HG02571 (cell line): Measurements from ENCODE around the gene RALGPS1.

Experiments used
- ATAC-seq: cut with Tn5 transposase; IDR thresholded peaks from one replicate; pipeline ENCODE4 v1.9.1; 2021; ENCODE audit warnings: mild to moderate bottlenecking, moderate library complexity; ENCODE audit not compliant: unreplicated experiment

RALGPS1 gene

DNA sequence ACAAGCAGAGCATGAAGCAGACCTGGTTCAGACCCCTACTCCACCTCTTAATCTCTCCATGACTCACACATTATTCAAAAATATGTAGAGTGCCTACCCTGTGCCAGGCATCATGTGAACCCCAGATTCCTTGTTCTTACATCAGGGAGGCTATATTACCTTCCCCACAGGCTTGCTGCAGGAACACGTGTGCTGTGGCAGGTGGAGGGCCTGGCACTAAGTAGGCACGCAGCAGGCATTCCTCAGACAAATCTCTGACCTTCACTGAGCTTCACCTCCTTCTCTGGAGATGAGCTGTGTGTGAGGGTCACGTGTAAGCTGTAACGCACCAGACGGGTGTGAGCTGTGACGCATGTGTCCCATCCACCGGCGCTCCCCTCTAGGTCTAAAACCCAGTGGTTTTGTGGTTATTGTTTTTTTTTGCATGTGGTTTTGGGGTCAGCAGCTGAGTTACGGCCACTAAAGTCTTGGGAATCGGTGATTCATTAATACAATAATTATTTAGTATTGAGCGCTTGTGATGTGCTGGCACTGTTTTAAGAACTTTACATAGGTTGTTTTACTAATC, 177.5 kb downstream of the RALGPS1 start:
- ATAC-seq = no peak

- ATAC-seq = no peak
Measured at GRCh38 chr9:127093319-127094020, 178.9 kb downstream of the RALGPS1 start.

DNA sequence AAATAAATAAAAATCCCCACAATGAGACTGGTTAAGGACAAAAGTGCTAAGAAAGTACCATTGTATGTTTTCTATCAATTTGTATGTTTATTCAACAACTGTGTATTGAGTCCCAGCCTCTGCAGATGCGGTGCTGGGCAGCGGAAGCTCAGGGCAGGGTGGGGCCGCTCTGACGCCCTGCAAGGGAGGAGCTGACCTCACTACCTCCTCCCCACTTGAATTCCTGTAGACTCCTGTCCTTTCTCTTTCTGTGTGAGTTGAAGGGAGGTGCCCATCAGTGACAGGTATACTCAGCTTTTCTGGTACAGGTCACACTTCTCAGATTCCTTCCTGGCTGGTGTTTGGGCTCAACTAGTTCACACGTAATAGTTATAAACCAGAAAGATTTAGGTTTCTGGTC, 180.8 kb downstream of the RALGPS1 start:
- ATAC-seq = no peak

DNA sequence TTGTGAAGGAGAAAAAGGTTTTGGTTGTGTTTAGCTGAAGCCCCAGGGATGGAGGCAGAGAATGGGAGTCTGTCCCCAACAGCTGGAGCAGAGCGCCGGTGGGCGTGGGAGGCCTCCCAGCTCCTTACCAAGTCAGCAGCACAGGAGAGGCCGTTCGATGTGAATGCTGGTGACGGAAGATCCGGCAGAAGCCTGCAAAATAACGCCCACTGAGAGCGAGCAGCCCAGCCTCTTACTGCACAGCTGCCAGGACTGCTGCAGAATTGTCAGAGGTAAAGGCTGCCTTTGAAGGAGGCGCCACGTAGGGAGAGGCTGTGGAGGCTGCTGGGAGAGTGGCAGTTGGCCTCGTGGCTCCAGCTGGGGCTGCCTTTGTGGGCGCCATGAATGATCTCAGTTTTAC, 181.6 kb downstream of the RALGPS1 start:
- ATAC-seq = no peak

DNA sequence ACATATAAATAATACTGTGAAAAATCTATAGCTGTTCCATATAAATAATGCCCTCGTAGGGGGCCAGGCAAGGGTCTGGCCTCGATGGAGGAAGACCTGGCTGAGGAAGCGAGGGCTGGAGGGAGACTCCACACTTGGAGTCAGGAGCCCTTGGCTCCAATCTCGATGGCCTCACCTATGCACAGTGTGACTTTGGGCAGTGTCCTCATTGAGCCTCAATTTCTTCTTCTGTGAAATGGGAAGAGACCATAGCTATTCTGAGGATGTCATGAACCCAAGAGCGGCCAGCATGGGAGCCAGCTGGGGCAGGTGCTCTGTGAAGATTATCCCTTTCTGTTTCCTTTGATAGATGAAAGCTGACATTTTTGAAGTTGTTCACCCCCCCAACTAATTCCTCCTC, 183.1 kb downstream of the RALGPS1 start:
- no peak for ATAC-seq

DNA sequence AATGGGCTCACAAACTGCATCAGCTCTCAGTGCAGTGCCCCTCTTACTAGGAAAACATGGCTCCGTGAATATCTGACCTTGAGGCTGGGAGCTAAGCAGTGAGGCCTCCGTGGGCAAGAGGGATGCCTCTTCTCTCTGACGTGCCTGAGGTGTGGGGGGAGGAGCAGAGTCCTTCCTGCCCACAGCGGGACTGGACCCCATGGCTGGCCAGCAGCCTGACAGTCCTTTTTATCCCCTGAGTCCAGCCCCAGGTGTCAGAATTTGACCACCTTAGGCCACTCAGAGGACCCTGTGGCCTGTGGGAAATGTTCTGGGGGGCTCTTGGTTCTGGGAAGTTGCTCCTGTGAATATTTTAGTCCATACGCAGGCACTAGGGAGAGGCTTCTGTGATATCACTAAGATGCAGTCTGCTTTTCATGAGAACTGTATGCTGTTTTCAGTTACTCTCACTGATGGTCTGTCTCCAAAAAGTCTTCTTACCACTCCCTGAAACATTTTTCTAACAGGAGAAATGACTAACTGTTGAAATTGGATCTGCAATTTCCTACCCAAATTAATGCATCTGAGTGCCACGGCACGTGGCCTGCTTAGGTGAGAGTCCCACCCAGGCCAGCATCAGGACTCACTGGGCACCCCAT, 184.5 kb downstream of the RALGPS1 start:
- no peak for ATAC-seq

GRCh38 chr9:127099664-127100063, 185.1 kb downstream of the RALGPS1 start:
- ATAC-seq = no peak

GRCh38 chr9:127102176-127102575, 187.6 kb downstream of the RALGPS1 start:
- no peak for ATAC-seq

DNA sequence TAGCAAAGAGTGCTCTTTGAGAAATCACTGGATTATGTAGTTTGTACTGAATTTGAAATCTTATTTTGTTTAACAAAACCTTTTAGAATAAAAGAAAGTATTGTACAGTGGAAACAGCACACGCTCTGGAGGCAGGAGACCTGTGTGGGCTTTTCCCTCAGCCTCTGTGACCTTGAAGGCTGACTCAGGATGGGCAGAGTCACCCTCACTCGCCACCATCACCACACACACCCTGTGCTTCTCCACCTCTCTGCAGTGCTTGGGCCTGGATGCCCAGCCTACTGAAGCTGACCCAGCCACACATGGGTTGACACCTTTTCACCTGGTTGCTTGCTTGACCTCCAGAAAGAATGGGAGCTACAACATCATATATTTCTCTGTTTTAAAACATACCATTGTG, 188.2 kb downstream of the RALGPS1 start:
- ATAC-seq = no peak

DNA sequence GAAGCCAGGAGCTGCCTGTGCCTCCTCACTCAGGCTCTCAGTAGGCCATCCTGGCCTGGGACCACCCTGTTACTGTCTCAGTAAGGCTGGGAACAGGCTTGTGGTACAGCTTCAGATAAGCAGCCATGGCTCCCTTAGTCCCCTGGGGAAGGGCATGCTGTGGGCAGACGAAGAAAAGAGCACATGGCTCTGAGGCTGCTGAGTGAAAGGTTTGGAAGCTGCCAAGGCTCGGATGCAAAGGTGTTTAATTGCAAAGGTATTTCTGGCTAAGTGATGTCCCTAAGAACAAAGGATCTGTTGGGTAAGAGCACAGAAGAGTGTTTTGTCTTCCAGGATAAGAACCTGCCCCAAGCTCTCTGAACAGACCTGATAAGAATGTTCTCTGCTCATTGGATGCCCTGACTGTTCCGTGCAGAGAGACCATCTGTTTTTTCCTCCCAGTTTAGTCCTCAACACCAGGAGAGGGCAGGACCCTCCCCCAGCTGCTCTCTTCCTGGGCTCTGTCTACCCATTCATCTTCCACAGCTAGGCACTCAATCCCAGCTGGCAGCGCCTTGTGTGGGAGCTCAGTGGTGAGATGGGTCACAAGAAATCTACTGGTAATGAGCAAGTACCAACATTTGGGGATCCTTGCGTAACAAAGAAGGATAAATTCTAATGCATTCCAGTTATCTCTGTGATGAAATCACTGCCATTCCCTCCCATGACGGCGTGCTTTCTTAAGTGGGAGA, 190.2 kb downstream of the RALGPS1 start:
- no peak for ATAC-seq

- no peak for ATAC-seq
Measured at GRCh38 chr9:127105805-127106465, 191.4 kb downstream of the RALGPS1 start.

- no peak for ATAC-seq
Measured at GRCh38 chr9:127106466-127106855, 191.9 kb downstream of the RALGPS1 start.

DNA sequence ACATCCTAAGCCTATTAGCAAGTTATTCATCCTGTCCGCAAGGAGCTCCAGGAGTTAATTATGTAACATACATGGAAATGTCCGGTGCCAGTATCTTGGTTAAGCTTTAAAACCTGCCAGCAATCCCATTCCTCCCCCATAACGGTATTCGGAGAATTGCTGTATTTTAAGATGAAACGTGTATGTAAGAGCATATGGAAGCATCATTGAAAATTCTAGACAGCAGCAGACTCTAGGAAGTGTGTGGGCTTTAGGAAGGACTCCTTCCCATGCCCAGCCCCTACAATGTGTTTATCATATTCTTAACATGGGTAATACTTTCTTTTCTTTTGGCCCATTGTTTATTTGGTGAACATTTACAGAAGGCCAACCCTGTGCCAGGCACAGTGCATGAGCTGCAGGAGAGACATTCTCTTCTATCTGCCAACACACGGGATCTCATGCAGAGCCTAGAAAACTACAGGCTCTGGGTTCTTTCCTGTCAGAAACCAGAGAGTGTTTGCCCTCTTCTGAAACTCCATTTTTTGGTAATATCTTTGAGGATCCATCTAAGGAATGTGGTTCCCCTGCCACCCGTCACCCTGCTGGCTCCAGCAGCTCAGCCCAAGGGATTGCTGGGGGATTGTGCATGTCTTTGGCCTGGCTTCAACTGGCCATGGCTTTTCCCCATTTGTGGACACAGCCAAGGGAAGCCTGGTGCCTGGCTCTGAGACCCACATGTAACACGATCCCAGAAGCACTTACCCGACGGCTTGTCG, 192.8 kb downstream of the RALGPS1 start:
- no peak for ATAC-seq

DNA sequence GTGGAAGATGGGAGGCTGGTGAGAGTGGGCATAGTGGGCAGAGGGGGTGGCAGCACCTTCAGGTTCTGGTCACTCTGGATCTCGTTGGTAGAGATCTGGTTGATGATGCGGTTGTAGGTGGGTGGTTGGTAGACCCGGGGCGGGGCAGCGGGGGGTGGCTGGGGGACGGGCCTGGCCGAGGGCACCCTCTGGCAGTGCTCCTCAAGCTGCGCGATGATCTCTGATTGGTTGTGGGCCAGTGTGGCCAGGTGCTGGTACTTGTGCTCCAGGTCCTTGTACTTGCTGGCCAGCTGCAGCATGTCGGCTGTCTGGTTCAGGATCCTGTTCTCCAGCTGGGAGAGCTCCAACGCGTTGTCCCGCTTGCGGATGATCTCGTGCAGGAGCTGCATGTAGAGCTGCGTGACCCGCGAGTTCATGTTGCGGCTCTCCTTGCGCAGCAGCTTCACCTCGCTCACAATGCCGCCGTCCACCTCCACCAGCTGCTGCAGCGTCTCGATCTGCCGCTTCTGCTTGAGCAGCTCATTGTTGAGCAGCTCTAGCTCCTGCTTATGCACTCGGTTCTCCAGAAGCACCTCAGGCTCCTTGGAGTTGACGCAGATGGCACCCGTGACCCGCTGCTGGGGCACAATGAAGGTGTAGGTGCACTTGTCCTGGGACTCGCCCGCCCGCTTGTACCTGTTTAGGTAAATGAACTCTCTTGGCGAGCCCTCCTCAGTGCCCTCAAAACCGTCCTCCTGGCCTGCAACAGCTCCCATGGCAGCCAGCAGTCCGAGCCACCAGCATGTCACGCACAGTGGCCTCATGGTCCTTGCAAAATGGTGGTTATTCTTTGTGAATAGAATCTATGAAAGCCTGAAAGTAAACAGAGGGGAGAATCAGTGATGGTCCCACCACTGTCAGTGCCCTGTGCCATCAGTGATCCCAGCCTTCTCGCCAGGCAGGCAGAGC, 193.6 kb downstream of the RALGPS1 start:
- ATAC-seq = no peak

- no peak for ATAC-seq
Measured at GRCh38 chr9:127109212-127109711, 194.7 kb downstream of the RALGPS1 start.

GRCh38 chr9:127112056-127112455, 197.5 kb downstream of the RALGPS1 start:
- no peak for ATAC-seq

DNA sequence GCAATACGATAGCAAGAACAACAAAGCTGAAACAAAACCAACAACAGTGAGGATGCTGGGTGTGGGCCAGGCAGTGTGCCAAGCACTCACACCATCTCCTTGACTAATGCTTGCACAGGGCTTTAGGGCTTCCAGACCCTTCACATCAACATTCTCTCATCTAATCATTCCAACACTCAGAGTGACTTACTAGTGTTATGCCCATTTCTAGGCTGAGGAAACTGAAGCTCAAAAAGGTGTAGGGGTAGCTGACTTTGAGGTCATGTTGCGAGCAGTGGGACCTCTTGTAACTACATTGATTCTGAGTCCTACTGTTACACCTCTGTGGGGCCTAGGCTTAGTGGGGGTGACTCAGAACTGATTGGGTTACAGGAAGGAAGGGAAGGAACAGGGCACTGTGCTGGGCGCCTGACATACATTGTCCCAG, 198.2 kb downstream of the RALGPS1 start:
- ATAC-seq = no peak

DNA sequence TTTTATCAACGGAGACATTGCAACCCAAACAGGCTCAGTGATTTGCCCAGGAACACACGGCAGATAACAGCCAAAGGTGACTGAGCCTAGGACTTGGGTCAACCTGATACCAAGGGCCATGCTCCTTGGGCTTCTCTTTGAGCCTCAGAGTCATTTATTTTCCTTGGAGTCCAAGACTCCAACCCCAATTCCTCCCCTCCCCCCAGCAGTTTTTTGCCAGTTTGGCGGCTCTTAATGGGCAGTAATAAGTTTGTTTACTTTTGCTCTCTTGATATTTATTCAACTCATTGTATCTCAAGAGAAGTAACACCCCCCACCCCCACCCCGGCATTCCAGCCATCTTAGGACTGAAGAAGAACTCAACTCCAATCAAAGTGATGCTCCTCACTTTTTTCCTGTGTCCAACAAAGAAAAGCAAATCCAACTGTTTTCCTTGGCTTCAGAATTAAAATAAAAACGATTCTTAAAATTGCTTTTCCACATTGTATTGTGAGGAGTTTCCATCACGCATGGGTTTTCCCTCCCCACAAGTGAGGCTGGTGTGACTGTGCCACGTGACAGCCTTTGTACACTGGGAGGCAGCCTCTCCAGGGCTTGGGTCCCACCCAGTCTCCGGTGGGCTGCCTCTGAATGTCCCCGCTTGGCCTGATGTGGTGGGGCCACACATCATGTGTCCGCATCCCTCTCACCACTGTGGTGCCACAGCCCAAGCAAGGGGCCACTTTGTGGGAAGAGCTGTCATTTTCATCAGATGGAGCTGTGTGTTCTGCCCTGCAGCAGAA, 198.8 kb downstream of the RALGPS1 start:
- ATAC-seq = no peak
